Measurements from ENCODE around the gene BFAR.
"Not testable (repeated sequence)": the region's sequence is repeated elsewhere in the genome, so short reads cannot be mapped to it uniquely, and the experiment has no call there.

The BFAR gene

GRCh38 chr16:14635395-14636165, 2.8 kb downstream of the BFAR start:
- DNase-seq (ENCODE audit: low read depth in 3 of 3), result no peak

- not testable (repeated sequence) for DNase-seq (ENCODE audit: low read depth in 3 of 3)
These were observed 3.6 kb downstream of the BFAR start for GRCh38 chr16:14636179-14636950.

- DNase-seq (ENCODE audit: low read depth in 3 of 3), result not testable (repeated sequence)
These were observed 4.1 kb downstream of the BFAR start for GRCh38 chr16:14636951-14637240.

- DNase-seq (ENCODE audit: low read depth in 3 of 3), result no peak
These were observed 7.8 kb downstream of the BFAR start for GRCh38 chr16:14640538-14640937.

GRCh38 chr16:14641206-14641605, 8.5 kb downstream of the BFAR start:
- no peak for DNase-seq (ENCODE audit: low read depth in 3 of 3)

GRCh38 chr16:14641926-14642325, 9.2 kb downstream of the BFAR start:
- DNase-seq (ENCODE audit: low read depth in 3 of 3), result no peak

- no peak for DNase-seq (ENCODE audit: low read depth in 3 of 3)
These were observed 17.1 kb downstream of the BFAR start for GRCh38 chr16:14649816-14650215.

GRCh38 chr16:14650629-14651028, 17.9 kb downstream of the BFAR start:
- no peak for DNase-seq (ENCODE audit: low read depth in 3 of 3)

- no peak for DNase-seq (ENCODE audit: low read depth in 3 of 3)
These were observed 20.0 kb downstream of the BFAR start for GRCh38 chr16:14652726-14653125.

- DNase-seq (ENCODE audit: low read depth in 3 of 3), result no peak
These were observed 25.3 kb downstream of the BFAR start for GRCh38 chr16:14658063-14658462.

- DNase-seq (ENCODE audit: low read depth in 3 of 3), result no peak
These were observed 34.9 kb downstream of the BFAR start for GRCh38 chr16:14667347-14668266.

- DNase-seq (ENCODE audit: low read depth in 3 of 3), result no peak
These were observed 35.9 kb downstream of the BFAR start for GRCh38 chr16:14668556-14669223.

- no peak for DNase-seq (ENCODE audit: low read depth in 3 of 3)
These were observed 37.0 kb downstream of the BFAR start for GRCh38 chr16:14669776-14670175.

- no peak for DNase-seq (ENCODE audit: low read depth in 3 of 3)
These were observed 39.7 kb downstream of the BFAR start for GRCh38 chr16:14672403-14672971.

GRCh38 chr16:14676633-14677032, 43.9 kb downstream of the BFAR start:
- no peak for DNase-seq (ENCODE audit: low read depth in 3 of 3)

- no peak for DNase-seq (ENCODE audit: low read depth in 3 of 3)
These were observed 44.9 kb downstream of the BFAR start for GRCh38 chr16:14677627-14678026.

GRCh38 chr16:14678748-14679497, 46.2 kb downstream of the BFAR start:
- DNase-seq (ENCODE audit: low read depth in 3 of 3), result no peak

- DNase-seq (ENCODE audit: low read depth in 3 of 3), result not testable (repeated sequence)
These were observed 47.6 kb downstream of the BFAR start for GRCh38 chr16:14680396-14680795.

- DNase-seq (ENCODE audit: low read depth in 3 of 3), result no peak
These were observed 48.4 kb downstream of the BFAR start for GRCh38 chr16:14681115-14681514.

GRCh38 chr16:14682121-14682520, 49.4 kb downstream of the BFAR start:
- DNase-seq (ENCODE audit: low read depth in 3 of 3), result no peak

Data from stimulated activated CD4-positive, alpha-beta T cell treated with anti-CD3 and anti-CD28 coated beads, TNF-alpha, amount 100 ng/mL, for 48 hours (primary cell).